GM12878 (cell line): ENCODE measurements around the gene ZNF132.

ENCODE experiments used
- FOXK2 ChIP-seq: fragments of 450-650 bp; IDR thresholded peaks from 2 replicates; pipeline ENCODE4 v1.6.1; 2017; ENCODE audit warnings: mild to moderate bottlenecking, moderate library complexity
- GABPA ChIP-seq: IDR thresholded peaks from 2 replicates; pipeline ENCODE4 v1.6.1; 2014; ENCODE audit warnings: antibody characterized with exemption, low read depth, mild to moderate bottlenecking, inconsistent platforms
- NFYB ChIP-seq: IDR thresholded peaks from 2 replicates; pipeline ENCODE4 v1.6.1; 2011; ENCODE audit warnings: low read depth, mild to moderate bottlenecking, low read length, improper control_type of control experiment, moderate library complexity; ENCODE audit not compliant: insufficient read depth
- POLR2A ChIP-seq: IDR thresholded peaks from 2 replicates; pipeline ENCODE4 v1.6.1; 2011; ENCODE audit warnings: low read depth, mild to moderate bottlenecking, low read length
- POLR2AphosphoS5 ChIP-seq: IDR thresholded peaks from 2 replicates; pipeline ENCODE4 v1.6.1; 2011; ENCODE audit warnings: mild to moderate bottlenecking, low read length, inconsistent platforms
- SMC3 ChIP-seq: IDR thresholded peaks from 2 replicates; pipeline ENCODE4 v1.6.1; 2011; ENCODE audit warnings: low read length, improper control_type of control experiment, borderline replicate concordance
- SUZ12 ChIP-seq: fragments of 200-600 bp; sonication (generic); IDR thresholded peaks from one replicate; pipeline ENCODE4 v1.6.1; 2018; ENCODE audit warnings: antibody characterized with exemption, mild to moderate bottlenecking; ENCODE audit not compliant: unreplicated experiment
- TF ChIP-seq, protein P1 (sequence below): IDR thresholded peaks from 2 replicates; pipeline ENCODE4 v1.6.1; 2012; ENCODE audit warnings: low read depth, low read length, improper control_type of control experiment

DNA sequence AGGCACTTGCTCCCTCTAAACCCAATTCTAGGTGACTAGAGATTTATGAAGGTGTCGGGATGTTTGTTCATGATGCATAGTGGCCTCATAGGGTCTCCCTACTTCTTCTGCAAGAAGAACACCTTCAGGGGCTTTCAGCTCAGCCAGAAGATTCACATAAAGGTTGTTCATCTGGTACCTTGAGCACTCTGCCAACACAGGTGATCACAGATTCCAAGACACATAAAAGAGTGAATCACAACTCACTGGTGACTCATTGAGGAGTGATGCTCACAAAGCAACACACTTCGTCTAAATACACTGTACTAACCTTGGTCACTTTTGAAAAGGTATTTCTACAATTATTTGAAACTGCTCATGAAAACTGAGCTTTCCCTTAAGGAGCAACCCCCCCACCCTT is 20.1 kb upstream of the ZNF132 start:
- TF ChIP-seq POLR2AphosphoS5 (no peak), SUZ12 (no peak), POLR2A (no peak), FOXK2 (no peak), NFYB (no peak), GABPA (no peak), SMC3 (no peak)
- TF ChIP-seq, protein P1, sequence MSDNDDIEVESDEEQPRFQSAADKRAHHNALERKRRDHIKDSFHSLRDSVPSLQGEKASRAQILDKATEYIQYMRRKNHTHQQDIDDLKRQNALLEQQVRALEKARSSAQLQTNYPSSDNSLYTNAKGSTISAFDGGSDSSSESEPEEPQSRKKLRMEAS, result no peak
